Neural cell (in vitro differentiated cells): ENCODE data around the gene STRA6. TPM values are rescaled to one million over a fixed set of nuclear protein-coding genes. Genes with fewer than 3 reads are reported as not detected.

Source experiments
- H2AFZ ChIP-seq: fragments of 200-600, 300-800 bp; sonication (generic), shearing (Covaris generic); 2 replicates; pipeline ENCODE4 v1.6.0; 2014; ENCODE audit warnings: low read depth, mild to moderate bottlenecking, antibody characterized with exemption, low read length, moderate library complexity
- H3F3A ChIP-seq: fragments of 200-600 bp; shearing (Covaris generic); 2 replicates; pipeline ENCODE4 v1.6.1; 2016; ENCODE audit warnings: mild to moderate bottlenecking, moderate library complexity, mixed read lengths, antibody characterized with exemption, low read length; ENCODE audit not compliant: insufficient read depth, poor library complexity, severe bottlenecking
- H3K27ac ChIP-seq: fragments of 200-600, 300-800 bp; sonication (generic), shearing (Covaris generic); 2 replicates; pipeline ENCODE4 v1.5.1; 2014; ENCODE audit warnings: mild to moderate bottlenecking, low read length, moderate library complexity
- H3K27me3 ChIP-seq: fragments of 300-800, 200-600 bp; sonication (generic), shearing (Covaris generic); 2 replicates; pipeline ENCODE4 v1.6.0; 2014; ENCODE audit warnings: mild to moderate bottlenecking, low read depth, low read length, moderate library complexity; ENCODE audit not compliant: insufficient read depth
- H3K36me3 ChIP-seq: fragments of 300-800, 200-600 bp; sonication (generic), shearing (Covaris generic); 2 replicates; pipeline ENCODE4 v1.5.1; 2014; ENCODE audit warnings: mild to moderate bottlenecking, antibody characterized with exemption, low read length, moderate library complexity; ENCODE audit not compliant: insufficient read depth
- H3K4me2 ChIP-seq: fragments of 300-800, 200-600 bp; sonication (generic), shearing (Covaris generic); 2 replicates; pipeline ENCODE4 v1.6.0; 2014; ENCODE audit warnings: mild to moderate bottlenecking, low read length
- H3K4me3 ChIP-seq: fragments of 300-800, 200-600 bp; sonication (generic), shearing (Covaris generic); 2 replicates; pipeline ENCODE4 v1.5.1; 2014; ENCODE audit warnings: mild to moderate bottlenecking, low read length, moderate library complexity
- H3K79me2 ChIP-seq: fragments of 200-600 bp; shearing (Covaris generic); replicated peaks from 2 replicates; pipeline ENCODE4 v1.6.0; 2014; ENCODE audit warnings: mild to moderate bottlenecking, low read length, moderate library complexity; ENCODE audit not compliant: insufficient read depth
- H3K9ac ChIP-seq: fragments of 300-800, 200-600 bp; sonication (generic), shearing (Covaris generic); 2 replicates; pipeline ENCODE4 v1.6.1; 2016; ENCODE audit warnings: mild to moderate bottlenecking, low read length, mixed read lengths
- H3K9me2 ChIP-seq: fragments of 200-600 bp; shearing (Covaris generic); 2 replicates; pipeline ENCODE4 v1.6.1; 2016; ENCODE audit warnings: mild to moderate bottlenecking, low read length, mixed read lengths; ENCODE audit not compliant: insufficient read depth
- H3K9me3 ChIP-seq: fragments of 200-600, 300-800 bp; sonication (generic), shearing (Covaris generic); 2 replicates; pipeline ENCODE4 v1.6.1; 2016; ENCODE audit warnings: mild to moderate bottlenecking, mixed run types, low read length, moderate library complexity, mixed read lengths
- H4K20me1 ChIP-seq: fragments of 200-600 bp; shearing (Covaris generic); 2 replicates; pipeline ENCODE4 v1.6.1; 2016; ENCODE audit warnings: mild to moderate bottlenecking, mixed run types; ENCODE audit not compliant: insufficient read depth
- EP300 ChIP-seq: fragments of 450-650 bp; conservative IDR thresholded peaks from 2 replicates; pipeline ENCODE4 v1.6.1; 2014; ENCODE audit warnings: antibody characterized with exemption, mild to moderate bottlenecking, moderate library complexity; ENCODE audit not compliant: poor library complexity, severe bottlenecking
- EZH2 ChIP-seq: fragments of 200-600, 300-800 bp; shearing (Covaris generic), sonication (generic); IDR thresholded peaks from 2 replicates; pipeline ENCODE4 v1.6.1; 2014; ENCODE audit warnings: antibody characterized with exemption, low read length, borderline replicate concordance, mild to moderate bottlenecking; ENCODE audit not compliant: insufficient read depth, poor library complexity, severe bottlenecking
- MXI1 ChIP-seq: fragments of 450-650 bp; conservative IDR thresholded peaks from 2 replicates; pipeline ENCODE4 v1.6.1; 2014; ENCODE audit warnings: antibody characterized with exemption, mild to moderate bottlenecking; ENCODE audit not compliant: poor library complexity, severe bottlenecking
- POLR2AphosphoS5 ChIP-seq: IDR thresholded peaks from 2 replicates; pipeline ENCODE4 v1.6.1; 2012
- RAD21 ChIP-seq: fragments of 450-650 bp; conservative IDR thresholded peaks from 2 replicates; pipeline ENCODE4 v1.6.1; 2014; ENCODE audit warnings: antibody characterized with exemption, mild to moderate bottlenecking, moderate library complexity
- REST ChIP-seq: IDR thresholded peaks from 2 replicates; pipeline ENCODE4 v1.6.1; 2012; ENCODE audit warnings: borderline replicate concordance
- SMC3 ChIP-seq: fragments of 450-650 bp; conservative IDR thresholded peaks from 2 replicates; pipeline ENCODE4 v1.6.1; 2014; ENCODE audit warnings: antibody characterized with exemption, mild to moderate bottlenecking, moderate library complexity; ENCODE audit not compliant: poor library complexity
- TAF1 ChIP-seq: IDR thresholded peaks from 2 replicates; pipeline ENCODE4 v1.6.1; 2012; ENCODE audit warnings: low read depth
- polyA plus RNA-seq: library from polyadenylated mRNA; depleted of rRNA; stranded (reverse); fragments of >200 nt; gene quantifications from 2 replicates; pipeline ENCODE4 v1.2.3, GENCODE V29; 2014
- TF ChIP-seq, protein P1 (sequence below): fragments of 450-650 bp; IDR thresholded peaks from 2 replicates; pipeline ENCODE4 v1.5.1; 2014; ENCODE audit warnings: antibody characterized with exemption, mild to moderate bottlenecking, moderate library complexity; ENCODE audit not compliant: poor library complexity, severe bottlenecking

The STRA6 gene
- polyA plus RNA-seq, 1 donor from 2014 or later: 4.4 TPM

GRCh38 chr15:74193299-74193718 is 9.3 kb downstream of the STRA6 start:
- no peak overlapping the region for H3K4me2 ChIP-seq
- no peaks in the 10 kb centered on the region for H3K79me2 ChIP-seq
- H3K9me3 ChIP-seq: no peaks in the 10 kb centered on the region
- H4K20me1 ChIP-seq: no peaks in the 10 kb centered on the region
- H3F3A ChIP-seq: no peaks in the 10 kb centered on the region
- no peak overlapping the region for H3K27ac ChIP-seq
- no peak overlapping the region for H3K4me3 ChIP-seq
- H3K9me2 ChIP-seq: no peaks in the 10 kb centered on the region
- H3K9ac ChIP-seq: no peak overlapping the region
- no peaks in the 10 kb centered on the region for H3K36me3 ChIP-seq
- H2AFZ ChIP-seq: no peak overlapping the region
- no peaks in the 10 kb centered on the region for H3K27me3 ChIP-seq
- TF ChIP-seq, protein P1, sequence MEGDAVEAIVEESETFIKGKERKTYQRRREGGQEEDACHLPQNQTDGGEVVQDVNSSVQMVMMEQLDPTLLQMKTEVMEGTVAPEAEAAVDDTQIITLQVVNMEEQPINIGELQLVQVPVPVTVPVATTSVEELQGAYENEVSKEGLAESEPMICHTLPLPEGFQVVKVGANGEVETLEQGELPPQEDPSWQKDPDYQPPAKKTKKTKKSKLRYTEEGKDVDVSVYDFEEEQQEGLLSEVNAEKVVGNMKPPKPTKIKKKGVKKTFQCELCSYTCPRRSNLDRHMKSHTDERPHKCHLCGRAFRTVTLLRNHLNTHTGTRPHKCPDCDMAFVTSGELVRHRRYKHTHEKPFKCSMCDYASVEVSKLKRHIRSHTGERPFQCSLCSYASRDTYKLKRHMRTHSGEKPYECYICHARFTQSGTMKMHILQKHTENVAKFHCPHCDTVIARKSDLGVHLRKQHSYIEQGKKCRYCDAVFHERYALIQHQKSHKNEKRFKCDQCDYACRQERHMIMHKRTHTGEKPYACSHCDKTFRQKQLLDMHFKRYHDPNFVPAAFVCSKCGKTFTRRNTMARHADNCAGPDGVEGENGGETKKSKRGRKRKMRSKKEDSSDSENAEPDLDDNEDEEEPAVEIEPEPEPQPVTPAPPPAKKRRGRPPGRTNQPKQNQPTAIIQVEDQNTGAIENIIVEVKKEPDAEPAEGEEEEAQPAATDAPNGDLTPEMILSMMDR: no peak

GRCh38 chr15:74192751-74193150 is 9.8 kb downstream of the STRA6 start:
- Histone ChIP-seq H3K9ac (no peak overlapping the region), H3F3A (no peaks in the 10 kb centered on the region), H3K27ac (no peak overlapping the region), H4K20me1 (no peaks in the 10 kb centered on the region), H3K9me3 (no peaks in the 10 kb centered on the region), H3K27me3 (no peaks in the 10 kb centered on the region), H2AFZ (no peak overlapping the region), H3K4me3 (no peak overlapping the region), H3K36me3 (no peaks in the 10 kb centered on the region), H3K9me2 (no peaks in the 10 kb centered on the region), H3K4me2 (no peak overlapping the region), H3K79me2 (no peaks in the 10 kb centered on the region)
- TF ChIP-seq POLR2AphosphoS5 (no peak), SMC3 (no peak), REST (no peak), EP300 (no peak), EZH2 (no peak), MXI1 (no peak), RAD21 (no peak), TAF1 (no peak)
- TF ChIP-seq, protein P1: no peak
